SK-N-SH (cell line): Measurements from ENCODE around the gene TIAL1. TPM values are rescaled to one million over a fixed set of nuclear protein-coding genes. Genes with fewer than 3 reads are reported as not detected.

Experiments used
- CTCF ChIA-PET: fragments of 300-600, 350-600 bp; formaldehyde crosslinking; extraction: SDS; loops from one replicate; lab custom pipeline; 2021; lab: Yijun Ruan, JAX
- POLR2A ChIA-PET: fragments of 350-600 bp; sonication (Branson Sonifier 250); formaldehyde crosslinking; extraction: SDS; loops from one replicate; lab custom pipeline; 2020; ENCODE audit warnings: antibody characterized with exemption, inconsistent platforms; lab: Yijun Ruan, JAX
- DNase-seq: peaks from one replicate; pipeline ENCODE4 v3.0.0; 2012
- H2AFZ ChIP-seq: fragments of 200-600 bp; sonication (generic); 2 replicates; pipeline ENCODE4 v1.8.1; 2016; ENCODE audit warnings: antibody characterized with exemption, mild to moderate bottlenecking, low read depth
- H3F3A ChIP-seq: fragments of 200-600 bp; sonication (generic); replicated peaks from 2 replicates; pipeline ENCODE3; 2016; ENCODE audit warnings: antibody characterized with exemption, mild to moderate bottlenecking; ENCODE audit not compliant: insufficient read depth
- H3K27ac ChIP-seq, 2 experiments: fragments of 200-500 bp in 1 of 2; fragments of 200-600 bp in 1 of 2; sonication (Bioruptor generic) in 1 of 2; sonication (generic), shearing (Covaris generic) in 1 of 2; 2 replicates each; pipeline versions ENCODE4 v1.5.1 to v1.6.1; 2014 to 2016; ENCODE audit warnings: low read depth in 2 of 2, inconsistent platforms in 1 of 2, low read length in 1 of 2, mild to moderate bottlenecking in 1 of 2, mixed read lengths in 1 of 2
- H3K27me3 ChIP-seq: fragments of 200-600 bp; sonication (generic), shearing (Covaris generic); 2 replicates; pipeline ENCODE4 v1.6.1; 2016; ENCODE audit warnings: mixed run types; ENCODE audit not compliant: insufficient read depth
- H3K36me3 ChIP-seq, 2 experiments: fragments of 200-500 bp in 1 of 2; fragments of 200-600 bp in 1 of 2; sonication (Bioruptor generic) in 1 of 2; sonication (generic) in 1 of 2; replicated peaks in 1 of 2; 2 replicates each; pipeline versions ENCODE3 to v1.5.1; 2014 to 2016; ENCODE audit warnings: low read length in 1 of 2, mild to moderate bottlenecking in 1 of 2; ENCODE audit not compliant: insufficient read depth in 2 of 2, control insufficient read depth in 1 of 2
- H3K4me1 ChIP-seq, 2 experiments: fragments of 200-500 bp in 1 of 2; fragments of 200-600 bp in 1 of 2; sonication (Bioruptor generic) in 1 of 2; sonication (generic), shearing (Covaris generic) in 1 of 2; 2 replicates each; pipeline versions ENCODE4 v1.5.1 to v1.6.1; 2014 to 2016; ENCODE audit warnings: low read depth in 1 of 2, low read length in 1 of 2, mixed run types in 1 of 2; ENCODE audit not compliant: insufficient read depth in 2 of 2, control insufficient read depth in 1 of 2
- H3K4me2 ChIP-seq: fragments of 200-600 bp; sonication (generic), shearing (Covaris generic); 2 replicates; pipeline ENCODE4 v1.6.1; 2017; ENCODE audit warnings: mixed run types
- H3K4me3 ChIP-seq, 2 experiments: fragments of 200-500 bp in 1 of 2; fragments of 200-600 bp in 1 of 2; sonication (Bioruptor generic) in 1 of 2; sonication (generic), shearing (Covaris generic) in 1 of 2; 2 replicates each; pipeline versions ENCODE4 v1.5.1 to v1.8.1; 2014 to 2016; ENCODE audit warnings: low read depth in 2 of 2, inconsistent platforms in 1 of 2, low read length in 1 of 2, mild to moderate bottlenecking in 1 of 2, mixed read lengths in 1 of 2, moderate library complexity in 1 of 2
- H3K79me2 ChIP-seq: fragments of 200-600 bp; sonication (generic); 2 replicates; pipeline ENCODE4 v1.8.1; 2017; ENCODE audit warnings: mild to moderate bottlenecking; ENCODE audit not compliant: insufficient read depth
- H3K9ac ChIP-seq: fragments of 200-600 bp; sonication (generic); 2 replicates; pipeline ENCODE4 v1.6.1; 2017; ENCODE audit warnings: mixed run types
- H3K9me2 ChIP-seq: fragments of 200-600 bp; sonication (generic); 2 replicates; pipeline ENCODE4 v1.6.1; 2017; ENCODE audit warnings: mixed run types
- H3K9me3 ChIP-seq: fragments of 200-600 bp; sonication (generic); 2 replicates; pipeline ENCODE4 v1.6.1; 2017; ENCODE audit warnings: mixed run types, mild to moderate bottlenecking, moderate library complexity
- H4K20me1 ChIP-seq: fragments of 200-600 bp; sonication (generic); 2 replicates; pipeline ENCODE4 v1.6.1; 2017; ENCODE audit warnings: mild to moderate bottlenecking, mixed run types; ENCODE audit not compliant: insufficient read depth
- FOSL2 ChIP-seq: IDR thresholded peaks from 2 replicates; pipeline ENCODE4 v1.4.0; 2012; ENCODE audit warnings: low read depth, mild to moderate bottlenecking, moderate library complexity, borderline replicate concordance
- FOXJ3 ChIP-seq: sonication (generic); formaldehyde crosslinking; IDR thresholded peaks from 2 replicates; pipeline ENCODE4 v1.5.1; 2020; ENCODE audit warnings: mild to moderate bottlenecking, missing genetic modification reagents
- IRF3 ChIP-seq: fragments of 150-350 bp; IDR thresholded peaks from 2 replicates; pipeline ENCODE4 v1.6.1; 2016; ENCODE audit warnings: mild to moderate bottlenecking, low read depth, low read length
- MXI1 ChIP-seq: IDR thresholded peaks from 2 replicates; pipeline ENCODE4 v1.6.1; 2012; ENCODE audit warnings: mild to moderate bottlenecking, low read depth, low read length, improper control_type of control experiment
- RCOR1 ChIP-seq: fragments of 150-350 bp; IDR thresholded peaks from 2 replicates; pipeline ENCODE4 v1.6.1; 2017; ENCODE audit warnings: antibody characterized with exemption, low read length
- SIN3A ChIP-seq: IDR thresholded peaks from 2 replicates; pipeline ENCODE4 v1.6.1; 2012; ENCODE audit warnings: low read depth, mild to moderate bottlenecking, low read length, moderate library complexity, borderline replicate concordance
- TAF1 ChIP-seq: IDR thresholded peaks from 2 replicates; pipeline ENCODE4 v1.6.1; 2012; ENCODE audit warnings: low read depth, mild to moderate bottlenecking, low read length, moderate library complexity, borderline replicate concordance
- TCF12 ChIP-seq: IDR thresholded peaks from 2 replicates; pipeline ENCODE4 v1.4.0; 2012
- USF1 ChIP-seq: IDR thresholded peaks from 2 replicates; pipeline ENCODE4 v1.4.0; 2012; ENCODE audit warnings: low read depth, borderline replicate concordance
- ZBTB33 ChIP-seq: IDR thresholded peaks from 2 replicates; pipeline ENCODE4 v1.4.0; 2012; ENCODE audit warnings: low read depth, borderline replicate concordance
- WGBS: methylation state at CpG from one replicate; pipeline ENCODE4 v1.1.6; 2017; ENCODE audit warnings: low lambda C conversion rate; 5-methylcytosine and 5-hydroxymethylcytosine counted together
- polyA plus RNA-seq, 3 experiments: library from polyadenylated mRNA; depleted of rRNA; stranded (reverse); fragments of >200 nt; gene quantifications; 2 replicates each; pipeline ENCODE4 v1.2.3, GENCODE V29; 2012

Gene TIAL1
- polyA plus RNA-seq, 1 of the 3 experiments (the other 2 are of a cell fraction) = 58.0 TPM

- no peaks in the 10 kb centered on the region for H3K9me2 ChIP-seq
- H3K27ac ChIP-seq = no peak overlapping the region
- no peak overlapping the region for H2AFZ ChIP-seq
- 88% methylated on average over 9 of the region's 9 CpGs for WGBS
- H3K27me3 ChIP-seq = no peaks in the 10 kb centered on the region
- ChIA-PET POLR2A (no interaction called here), CTCF (no interaction called here)
- peaks cover 2 to 9% of the 10 kb centered on the region in 2 experiments; a peak in 2 of 4 replicates for H3K4me1 ChIP-seq
- TF ChIP-seq SIN3A (no peak), ZBTB33 (no peak), FOSL2 (no peak), FOXJ3 (CRISPR knock-in tag) (no peak), IRF3 (no peak), TAF1 (no peak), RCOR1 (no peak)
- no peaks in the 10 kb centered on the region for H3K9me3 ChIP-seq
- H3F3A ChIP-seq = peaks cover 10% of the 10 kb centered on the region
- no peak overlapping the region for H3K9ac ChIP-seq
- H3K4me2 ChIP-seq = no peak overlapping the region
- DNase-seq = no peak
- H3K36me3 ChIP-seq = no peaks in the 10 kb centered on the region
- peaks cover 5% of the 10 kb centered on the region; the same call in 1 of the 2 replicates for H4K20me1 ChIP-seq
- H3K79me2 ChIP-seq = peaks cover 85% of the 10 kb centered on the region
- no peak overlapping the region for H3K4me3 ChIP-seq
Observed at GRCh38 chr10:119536508-119537025, 60.2 kb downstream of the TIAL1 start.

GRCh38 chr10:119535837-119536507 lies 60.8 kb downstream of the TIAL1 start:
- Histone ChIP-seq H3K79me2 (peaks cover 84% of the 10 kb centered on the region), H3K27me3 (no peaks in the 10 kb centered on the region), H3K4me2 (no peak overlapping the region), H3K9me3 (no peaks in the 10 kb centered on the region), H2AFZ (no peak overlapping the region), H3F3A (peaks cover 10% of the 10 kb centered on the region), H3K9ac (no peak overlapping the region), H4K20me1 (peaks cover 5% of the 10 kb centered on the region; the same call in 1 of the 2 replicates), H3K27ac (peak overlapping the region in 1 of 2 experiments; percentile 37; a peak in 2 of 4 replicates), H3K9me2 (no peaks in the 10 kb centered on the region), H3K4me3 (no peak overlapping the region), H3K4me1 (peaks cover 3 to 12% of the 10 kb centered on the region in 2 experiments; a peak in 3 of 4 replicates), H3K36me3 (no peaks in the 10 kb centered on the region)
- ChIA-PET CTCF (no interaction called here), POLR2A (no interaction called here)
- WGBS = over 99% methylated on average over 10 of the region's 11 CpGs
- TF ChIP-seq USF1 = no peak
- TF ChIP-seq TCF12 = no peak
- TF ChIP-seq FOXJ3 (CRISPR knock-in tag) = no peak
- no peak for TF ChIP-seq MXI1
- no peak for DNase-seq
